Endothelial cell of umbilical vein (primary cell): ENCODE data around the gene SLC17A2. TPM values are rescaled to one million over a fixed set of nuclear protein-coding genes. Genes with fewer than 3 reads are reported as not detected.

Source experiments
- BruUV-seq: library from RNA; stranded (reverse); fragments of 400-500 nt; replicated peaks from 2 replicates; lab custom pipeline; 2021; lab: Mats Ljungman, UMichigan
- CTCF ChIA-PET: fragments of 300-600, 350-600 bp; sonication (Branson Sonifier 250); formaldehyde crosslinking; loops from one replicate; lab custom pipeline; 2021; ENCODE audit warnings: antibody characterized with exemption, inconsistent platforms; lab: Charles Lee
- POLR2A ChIA-PET: fragments of 300-600, 350-600 bp; sonication (Branson Sonifier 250); formaldehyde crosslinking; loops from one replicate; lab custom pipeline; 2021; ENCODE audit warnings: antibody characterized with exemption, inconsistent platforms; lab: Charles Lee
- DNase-seq: peaks from one replicate; pipeline ENCODE4 v3.0.0-alpha.2; 2011; ENCODE audit warnings: low read depth, low spot score
- FAIRE-seq: peaks from 2 replicates; lab custom pipeline; 2011; peaks lifted over from hg19 to GRCh38; lab: Jason Lieb, UNC
- H2AFZ ChIP-seq: 2 replicates; pipeline ENCODE4 v1.6.0; 2012; ENCODE audit warnings: low read depth, low read length, control low read depth, inconsistent platforms
- H3K27ac ChIP-seq: 2 replicates; pipeline ENCODE4 v1.5.1; 2011; ENCODE audit warnings: low read depth, mild to moderate bottlenecking, control low read depth, low read length, moderate library complexity; ENCODE audit not compliant: insufficient read depth
- H3K27me3 ChIP-seq, 2 experiments: 2 replicates each; pipeline versions ENCODE4 v1.6.0 to v1.6.1; 2011; ENCODE audit warnings: low read length in 2 of 2, mixed read lengths in 1 of 2; ENCODE audit not compliant: control insufficient read depth in 2 of 2, insufficient read depth in 2 of 2
- H3K36me3 ChIP-seq, 2 experiments: 2 replicates in 1 of 2; 3 replicates in 1 of 2; pipeline ENCODE4 v1.5.1; 2011; ENCODE audit warnings: low read length in 2 of 2, mild to moderate bottlenecking in 1 of 2, moderate library complexity in 1 of 2; ENCODE audit not compliant: control insufficient read depth in 2 of 2, insufficient read depth in 2 of 2; ENCODE audit errors: extremely low read depth in 1 of 2
- H3K4me1 ChIP-seq: 3 replicates; pipeline ENCODE4 v1.5.1; 2011; ENCODE audit warnings: mild to moderate bottlenecking, low read length; ENCODE audit not compliant: control insufficient read depth, insufficient read depth; ENCODE audit errors: extremely low read depth
- H3K4me2 ChIP-seq: 2 replicates; pipeline ENCODE4 v1.6.1; 2011; ENCODE audit warnings: low read length, control low read depth, mixed read lengths; ENCODE audit not compliant: insufficient read depth
- H3K4me3 ChIP-seq, 3 experiments: fragments of 200-600 bp in 1 of 3; sonication (generic), shearing (Covaris generic) in 1 of 3; replicated peaks in 1 of 3; 2 replicates each; pipeline ENCODE4 v1.5.1; 2011 to 2016; ENCODE audit warnings: control low read depth in 3 of 3, low read length in 3 of 3, mild to moderate bottlenecking in 2 of 3, inconsistent platforms in 1 of 3, low read depth in 1 of 3, moderate library complexity in 1 of 3; ENCODE audit not compliant: insufficient read depth in 1 of 3
- H3K79me2 ChIP-seq: 2 replicates; pipeline ENCODE4 v1.6.0; 2012; ENCODE audit warnings: low read length, inconsistent platforms; ENCODE audit not compliant: control insufficient read depth, insufficient read depth
- H3K9ac ChIP-seq: replicated peaks from 2 replicates; pipeline ENCODE3; 2011; ENCODE audit warnings: low read length, control low read depth; ENCODE audit not compliant: insufficient read depth; ENCODE audit errors: extremely low read depth
- H3K9me1 ChIP-seq: replicated peaks from 3 replicates; pipeline ENCODE4 v1.6.0; 2011; ENCODE audit warnings: mild to moderate bottlenecking, low read length; ENCODE audit not compliant: control insufficient read depth, insufficient read depth; ENCODE audit errors: extremely low read depth
- H3K9me3 ChIP-seq: replicated peaks from 2 replicates; pipeline ENCODE4 v1.5.1; 2012; ENCODE audit warnings: low read length, inconsistent platforms; ENCODE audit not compliant: control insufficient read depth, insufficient read depth
- H4K20me1 ChIP-seq: replicated peaks from 2 replicates; pipeline ENCODE3; 2011; ENCODE audit warnings: mild to moderate bottlenecking, low read length; ENCODE audit not compliant: control insufficient read depth, insufficient read depth; ENCODE audit errors: extremely low read depth
- EZH2 ChIP-seq: IDR thresholded peaks from 2 replicates; pipeline ENCODE4 v1.6.1; 2012; ENCODE audit warnings: borderline replicate concordance, low read depth, mild to moderate bottlenecking, moderate library complexity, low read length, inconsistent platforms; ENCODE audit not compliant: severe bottlenecking
- GATA2 ChIP-seq: IDR thresholded peaks from 2 replicates; pipeline ENCODE4 v1.7.0; 2011; ENCODE audit warnings: low read depth, mild to moderate bottlenecking, moderate library complexity, mixed read lengths, low read length; ENCODE audit not compliant: insufficient read length, insufficient read depth
- JUN ChIP-seq: IDR thresholded peaks from 2 replicates; pipeline ENCODE4 v1.6.1; 2011; ENCODE audit warnings: borderline replicate concordance, low read depth; ENCODE audit not compliant: insufficient read length, insufficient read depth
- POLR2A ChIP-seq: IDR thresholded peaks from 2 replicates; pipeline ENCODE4 v1.6.1; 2012; ENCODE audit warnings: low read depth, mild to moderate bottlenecking, control low read depth, low read length
- dilution Hi-C: fragments of 300-500 bp; cut with MboI; formaldehyde crosslinking; loops from one replicate; pipeline ENCODE4 v1.15.0; 2019; ENCODE audit warnings: low sequenced_read_pairs; ENCODE audit not compliant: extremely low pct_ligation_motif_present
- intact Hi-C: fragments of 100-400 bp; cut with micrococcal nuclease; formaldehyde crosslinking; loops from one replicate; pipeline ENCODE4 v1.10.0; 2022
- polyA plus RNA-seq, 4 experiments: library from polyadenylated mRNA; depleted of rRNA in 3 of 4; stranded (reverse) in 3 of 4; unstranded in 1 of 4; fragments of >200 nt; gene quantifications; 2 replicates each; pipeline versions ENCODE4 v1.2.1 to v1.2.3, GENCODE V29; 2011 to 2012; ENCODE audit warnings: missing spikeins in 1 of 4
- total RNA-seq: library from RNA; stranded (reverse); gene quantifications from 2 replicates; pipeline ENCODE4 v1.2.3, GENCODE V29; 2021
- TF ChIP-seq, protein P1 (sequence below): IDR thresholded peaks from 2 replicates; pipeline ENCODE4 v1.6.1; 2011; ENCODE audit not compliant: insufficient read depth, insufficient read length
- TF ChIP-seq, protein P2 (sequence below), 2 donors: IDR thresholded peaks; 1 replicate in 1 of 2; 2 replicates in 1 of 2; pipeline ENCODE4 v1.5.1; 2011; ENCODE audit warnings: low read length in 2 of 2, mild to moderate bottlenecking in 2 of 2, moderate library complexity in 2 of 2, control low read depth in 1 of 2, inconsistent platforms in 1 of 2, low read depth in 1 of 2; ENCODE audit not compliant: insufficient read depth in 1 of 2; ENCODE audit errors: extremely low read depth in 1 of 2

SLC17A2 gene
- total and polyA plus RNA-seq, 2 donors (not counting 3 experiments of a cell fraction or from before 2014, with no cell fraction given), result not detected

DNA sequence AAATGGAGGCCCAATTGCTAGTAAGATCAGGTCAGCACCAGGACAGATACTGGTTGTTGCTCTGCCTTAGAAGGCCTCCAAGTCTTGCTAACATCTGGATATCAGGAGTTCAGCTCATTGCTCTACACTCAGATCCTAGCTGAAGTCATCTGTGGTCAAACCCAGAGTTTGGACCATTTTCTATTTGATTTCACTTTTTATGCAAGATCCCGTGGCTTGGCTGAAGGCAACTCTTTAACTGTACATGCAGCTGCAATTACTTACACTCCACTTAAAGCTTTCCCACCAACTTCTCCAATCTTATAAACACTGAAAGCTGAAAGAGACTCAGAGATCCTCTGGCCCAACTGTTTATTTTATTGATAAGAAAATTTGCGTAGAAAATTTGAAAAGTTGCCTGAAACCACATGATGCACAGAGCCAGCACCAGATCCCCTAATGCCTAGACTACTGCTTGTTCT, 2.7 kb downstream of the SLC17A2 start:
- Histone ChIP-seq H3K4me2 (no peak overlapping the region), H3K79me2 (no peaks in the 10 kb centered on the region), H3K4me3 (no peak overlapping the region), H3K27ac (no peak overlapping the region), H3K27me3 (peaks cover 0 to 2% of the 10 kb centered on the region in 2 experiments), H4K20me1 (no peaks in the 10 kb centered on the region), H3K9ac (no peak overlapping the region), H3K36me3 (no peaks in the 10 kb centered on the region), H3K9me3 (no peaks in the 10 kb centered on the region), H3K4me1 (no peaks in the 10 kb centered on the region), H3K9me1 (no peaks in the 10 kb centered on the region), H2AFZ (no peak overlapping the region)
- TF ChIP-seq POLR2A, result no peak
- no peak for TF ChIP-seq EZH2
- TF ChIP-seq, protein P1, sequence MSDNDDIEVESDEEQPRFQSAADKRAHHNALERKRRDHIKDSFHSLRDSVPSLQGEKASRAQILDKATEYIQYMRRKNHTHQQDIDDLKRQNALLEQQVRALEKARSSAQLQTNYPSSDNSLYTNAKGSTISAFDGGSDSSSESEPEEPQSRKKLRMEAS, result no peak
- TF ChIP-seq, protein P2, sequence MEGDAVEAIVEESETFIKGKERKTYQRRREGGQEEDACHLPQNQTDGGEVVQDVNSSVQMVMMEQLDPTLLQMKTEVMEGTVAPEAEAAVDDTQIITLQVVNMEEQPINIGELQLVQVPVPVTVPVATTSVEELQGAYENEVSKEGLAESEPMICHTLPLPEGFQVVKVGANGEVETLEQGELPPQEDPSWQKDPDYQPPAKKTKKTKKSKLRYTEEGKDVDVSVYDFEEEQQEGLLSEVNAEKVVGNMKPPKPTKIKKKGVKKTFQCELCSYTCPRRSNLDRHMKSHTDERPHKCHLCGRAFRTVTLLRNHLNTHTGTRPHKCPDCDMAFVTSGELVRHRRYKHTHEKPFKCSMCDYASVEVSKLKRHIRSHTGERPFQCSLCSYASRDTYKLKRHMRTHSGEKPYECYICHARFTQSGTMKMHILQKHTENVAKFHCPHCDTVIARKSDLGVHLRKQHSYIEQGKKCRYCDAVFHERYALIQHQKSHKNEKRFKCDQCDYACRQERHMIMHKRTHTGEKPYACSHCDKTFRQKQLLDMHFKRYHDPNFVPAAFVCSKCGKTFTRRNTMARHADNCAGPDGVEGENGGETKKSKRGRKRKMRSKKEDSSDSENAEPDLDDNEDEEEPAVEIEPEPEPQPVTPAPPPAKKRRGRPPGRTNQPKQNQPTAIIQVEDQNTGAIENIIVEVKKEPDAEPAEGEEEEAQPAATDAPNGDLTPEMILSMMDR (IDR thresholded peaks at IDR 0.05; ENCODE audit: extremely low read depth in 1 of 2, insufficient read depth in 1 of 2, low read depth in 1 of 2, low read length in 2 of 2), result no peak
- TF ChIP-seq JUN, result no peak
- TF ChIP-seq GATA2, result no peak
- no TSS peak for BruUV-seq
- POLR2A ChIA-PET, result no interaction called here
- FAIRE-seq (peak; percentile 4), DNase-seq (no peak)
- intact Hi-C loops (no loop called here), dilution Hi-C loops (no loop called here)
- CTCF ChIA-PET, result interaction anchor here (0.9 to 1.3 kb wide), 2 partner anchors 18 to 83 kb away, joined by 3 to 4 read pairs; no protein-coding TSS in a partner anchor
